Caco-2 (cell line): ENCODE data around the gene ERBB4. TPM values are rescaled to one million over a fixed set of nuclear protein-coding genes. Genes with fewer than 3 reads are reported as not detected.

Experiments
- BruUV-seq: library from RNA; stranded (reverse); fragments of 400-500 nt; replicated peaks from 2 replicates; lab custom pipeline; 2021; lab: Mats Ljungman, UMichigan
- CTCF ChIA-PET: fragments of 300-600 bp; sonication (Branson Sonifier 250); formaldehyde crosslinking; loops from one replicate; lab custom pipeline; 2022; ENCODE audit warnings: antibody characterized with exemption; lab: Charles Lee
- POLR2A ChIA-PET: fragments of 300-600 bp; sonication (Branson Sonifier 250); formaldehyde crosslinking; loops from one replicate; lab custom pipeline; 2022; ENCODE audit warnings: antibody characterized with exemption; lab: Charles Lee
- DNase-seq, 2 experiments: peaks; one replicate each; pipeline versions ENCODE4 v3.0.0 to v3.0.0-alpha.2; 2020 to 2022
- H3K27me3 ChIP-seq: replicated peaks from 2 replicates; pipeline ENCODE4 v1.6.0; 2011; ENCODE audit warnings: low read length; ENCODE audit not compliant: control insufficient read depth, insufficient read depth
- H3K36me3 ChIP-seq: 2 replicates; pipeline ENCODE4 v1.5.1; 2011; ENCODE audit warnings: low read length; ENCODE audit not compliant: control insufficient read depth, insufficient read depth
- H3K4me1 ChIP-seq: fragments of 250-450 bp; sonication (Bioruptor Pico); 2 replicates; pipeline ENCODE4 v1.5.1; 2020; ENCODE audit warnings: mild to moderate bottlenecking
- H3K4me3 ChIP-seq: 2 replicates; pipeline ENCODE4 v1.5.1; 2011; ENCODE audit warnings: low read depth, mild to moderate bottlenecking, control low read depth, low read length
- H3K9me3 ChIP-seq: fragments of 250-450 bp; sonication (Bioruptor Pico); 2 replicates; pipeline ENCODE4 v1.5.1; 2020; ENCODE audit warnings: mild to moderate bottlenecking, moderate library complexity
- H3K27ac Mint-ChIP-seq: one replicate; pipeline ENCODE4 v1.8.0; 2022; ENCODE audit warnings: mixed read lengths; ENCODE audit not compliant: unreplicated experiment
- H3K27me3 Mint-ChIP-seq: one replicate; pipeline ENCODE4 v1.8.0; 2022; ENCODE audit warnings: mixed read lengths; ENCODE audit not compliant: insufficient read depth, unreplicated experiment
- H3K36me3 Mint-ChIP-seq: one replicate; pipeline ENCODE4 v1.8.0; 2022; ENCODE audit warnings: mild to moderate bottlenecking, mixed read lengths; ENCODE audit not compliant: insufficient read depth, unreplicated experiment
- H3K4me1 Mint-ChIP-seq: one replicate; pipeline ENCODE4 v1.8.0; 2022; ENCODE audit warnings: low read depth, mixed read lengths; ENCODE audit not compliant: unreplicated experiment
- H3K4me3 Mint-ChIP-seq: one replicate; pipeline ENCODE4 v1.8.0; 2022; ENCODE audit warnings: mild to moderate bottlenecking, moderate library complexity, mixed read lengths; ENCODE audit not compliant: unreplicated experiment
- H3K9me3 Mint-ChIP-seq: one replicate; pipeline ENCODE4 v1.8.0; 2022; ENCODE audit warnings: mixed read lengths; ENCODE audit not compliant: unreplicated experiment
- CTCF ChIP-seq, 2 experiments: fragments of 200-600 bp in 1 of 2; IDR thresholded peaks; 1 replicate in 1 of 2; 2 replicates in 1 of 2; pipeline versions ENCODE4 v1.5.1 to v1.8.0; 2011 to 2022; ENCODE audit warnings: antibody characterized with exemption in 1 of 2, control low read depth in 1 of 2, inconsistent platforms in 1 of 2, low read depth in 1 of 2, low read length in 1 of 2, mild to moderate bottlenecking in 1 of 2, moderate library complexity in 1 of 2; ENCODE audit not compliant: insufficient read depth in 1 of 2, severe bottlenecking in 1 of 2, unreplicated experiment in 1 of 2
- intact Hi-C: fragments of 100-400 bp; cut with micrococcal nuclease; formaldehyde crosslinking; loops from one replicate; pipeline ENCODE4 v1.10.0; 2022; ENCODE audit not compliant: unreplicated experiment
- total RNA-seq: library from RNA; stranded (reverse); gene quantifications from 2 replicates; pipeline ENCODE4 v1.2.3, GENCODE V29; 2022

Gene ERBB4
- total RNA-seq, 1 experiment from 2014 or later: not detected

- no peak for DNase-seq
- CTCF ChIA-PET: no interaction called here
- Mint-ChIP-seq H3K4me1 (no peaks in the 10 kb centered on the region), H3K4me3 (no peak overlapping the region), H3K36me3 (no peaks in the 10 kb centered on the region), H3K27me3 (peaks cover 4% of the 10 kb centered on the region), H3K27ac (no peak overlapping the region), H3K9me3 (no peaks in the 10 kb centered on the region)
- intact Hi-C loops: no loop called here
- no peaks in the 10 kb centered on the region for H3K36me3 ChIP-seq
- BruUV-seq: no TSS peak
- POLR2A ChIA-PET: no interaction called here
- no peaks in the 10 kb centered on the region for H3K4me1 ChIP-seq
- no peak overlapping the region for H3K4me3 ChIP-seq
- TF ChIP-seq CTCF (IDR thresholded peaks at IDR 0.05; ENCODE audit: insufficient read depth in 1 of 2, low read depth in 1 of 2, low read length in 1 of 2, severe bottlenecking in 1 of 2, unreplicated experiment in 1 of 2): no peak
- no peaks in the 10 kb centered on the region for H3K27me3 ChIP-seq
- no peaks in the 10 kb centered on the region for H3K9me3 ChIP-seq
Measured at GRCh38 chr2:211986313-211986712, 552.3 kb downstream of the ERBB4 start.

GRCh38 chr2:211985393-211985792, 553.2 kb downstream of the ERBB4 start:
- peaks cover 4% of the 10 kb centered on the region for H3K27me3 Mint-ChIP-seq
- Histone ChIP-seq H3K4me1 (no peaks in the 10 kb centered on the region), H3K27me3 (no peaks in the 10 kb centered on the region), H3K36me3 (no peaks in the 10 kb centered on the region), H3K9me3 (no peaks in the 10 kb centered on the region), H3K4me3 (no peak overlapping the region)
- H3K4me3 Mint-ChIP-seq: no peak overlapping the region
- no TSS peak for BruUV-seq
- H3K9me3 Mint-ChIP-seq: no peaks in the 10 kb centered on the region
- DNase-seq: no peak
- POLR2A ChIA-PET: no interaction called here
- CTCF ChIA-PET: no interaction called here
- H3K4me1 Mint-ChIP-seq: no peaks in the 10 kb centered on the region
- intact Hi-C loops: no loop called here
- H3K27ac Mint-ChIP-seq: no peak overlapping the region
- H3K36me3 Mint-ChIP-seq: no peaks in the 10 kb centered on the region
- no peak for TF ChIP-seq CTCF (IDR thresholded peaks at IDR 0.05; ENCODE audit: insufficient read depth in 1 of 2, low read depth in 1 of 2, low read length in 1 of 2, severe bottlenecking in 1 of 2, unreplicated experiment in 1 of 2)

GRCh38 chr2:211982162-211982561, 556.4 kb downstream of the ERBB4 start:
- intact Hi-C loops: no loop called here
- ChIA-PET POLR2A (no interaction called here), CTCF (no interaction called here)
- Histone ChIP-seq H3K36me3 (no peaks in the 10 kb centered on the region), H3K4me1 (no peaks in the 10 kb centered on the region), H3K27me3 (no peaks in the 10 kb centered on the region), H3K9me3 (no peaks in the 10 kb centered on the region), H3K4me3 (no peak overlapping the region)
- Mint-ChIP-seq H3K27ac (no peak overlapping the region), H3K4me3 (no peak overlapping the region), H3K9me3 (no peaks in the 10 kb centered on the region), H3K36me3 (no peaks in the 10 kb centered on the region), H3K27me3 (peaks cover 4% of the 10 kb centered on the region), H3K4me1 (no peaks in the 10 kb centered on the region)
- no TSS peak for BruUV-seq
- TF ChIP-seq CTCF (IDR thresholded peaks at IDR 0.05; ENCODE audit: insufficient read depth in 1 of 2, low read depth in 1 of 2, low read length in 1 of 2, severe bottlenecking in 1 of 2, unreplicated experiment in 1 of 2): no peak
- DNase-seq: no peak
